GM18909 (cell line): ENCODE measurements around the gene VPS33A.
"Not testable (repeated sequence)": the region's sequence is repeated elsewhere in the genome, so short reads cannot be mapped to it uniquely, and the experiment has no call there.

Experiments
- ATAC-seq: cut with Tn5 transposase; IDR thresholded peaks from one replicate; pipeline ENCODE4 v1.9.1; 2021; ENCODE audit warnings: mild to moderate bottlenecking; ENCODE audit not compliant: unreplicated experiment, poor library complexity

VPS33A gene

DNA sequence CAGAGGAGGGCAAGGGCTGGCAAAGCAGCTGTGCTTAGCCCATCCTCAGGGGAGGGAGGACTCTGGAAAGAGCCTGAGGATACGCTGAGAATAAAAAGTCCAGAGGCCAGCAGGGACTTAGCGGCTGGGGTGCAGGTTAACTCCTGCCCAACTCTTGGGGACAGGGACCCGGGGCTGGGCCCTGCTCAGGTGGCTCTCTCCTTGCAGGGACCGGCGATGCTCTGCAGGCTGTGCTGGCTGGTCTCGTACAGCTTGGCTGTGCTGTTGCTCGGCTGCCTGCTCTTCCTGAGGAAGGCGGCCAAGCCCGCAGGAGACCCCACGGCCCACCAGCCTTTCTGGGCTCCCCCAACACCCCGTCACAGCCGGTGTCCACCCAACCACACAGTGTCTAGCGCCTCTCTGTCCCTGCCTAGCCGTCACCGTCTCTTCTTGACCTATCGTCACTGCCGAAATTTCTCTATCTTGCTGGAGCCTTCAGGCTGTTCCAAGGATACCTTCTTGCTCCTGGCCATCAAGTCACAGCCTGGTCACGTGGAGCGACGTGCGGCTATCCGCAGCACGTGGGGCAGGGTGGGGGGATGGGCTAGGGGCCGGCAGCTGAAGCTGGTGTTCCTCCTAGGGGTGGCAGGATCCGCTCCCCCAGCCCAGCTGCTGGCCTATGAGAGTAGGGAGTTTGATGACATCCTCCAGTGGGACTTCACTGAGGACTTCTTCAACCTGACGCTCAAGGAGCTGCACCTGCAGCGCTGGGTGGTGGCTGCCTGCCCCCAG lies 60.0 kb downstream of the VPS33A start:
- no peak for ATAC-seq

- no peak for ATAC-seq
Measured at GRCh38 chr12:122205053-122205925, 61.0 kb downstream of the VPS33A start.

- ATAC-seq = no peak
Measured at GRCh38 chr12:122204167-122205052, 61.9 kb downstream of the VPS33A start.

GRCh38 chr12:122203301-122204166 lies 62.8 kb downstream of the VPS33A start, which contains the start of gene B3GNT4:
Gene B3GNT4 (plus strand): TSS chr12:122203709. CDS start chr12:122204619, 910 bp downstream.
- ATAC-seq = no peak

GRCh38 chr12:122202811-122203210 lies 63.5 kb downstream of the VPS33A start:
- not testable (repeated sequence) for ATAC-seq

GRCh38 chr12:122202017-122202416 lies 64.3 kb downstream of the VPS33A start:
- ATAC-seq = no peak

- no peak for ATAC-seq
Measured at GRCh38 chr12:122201381-122201780, 64.9 kb downstream of the VPS33A start.

DNA sequence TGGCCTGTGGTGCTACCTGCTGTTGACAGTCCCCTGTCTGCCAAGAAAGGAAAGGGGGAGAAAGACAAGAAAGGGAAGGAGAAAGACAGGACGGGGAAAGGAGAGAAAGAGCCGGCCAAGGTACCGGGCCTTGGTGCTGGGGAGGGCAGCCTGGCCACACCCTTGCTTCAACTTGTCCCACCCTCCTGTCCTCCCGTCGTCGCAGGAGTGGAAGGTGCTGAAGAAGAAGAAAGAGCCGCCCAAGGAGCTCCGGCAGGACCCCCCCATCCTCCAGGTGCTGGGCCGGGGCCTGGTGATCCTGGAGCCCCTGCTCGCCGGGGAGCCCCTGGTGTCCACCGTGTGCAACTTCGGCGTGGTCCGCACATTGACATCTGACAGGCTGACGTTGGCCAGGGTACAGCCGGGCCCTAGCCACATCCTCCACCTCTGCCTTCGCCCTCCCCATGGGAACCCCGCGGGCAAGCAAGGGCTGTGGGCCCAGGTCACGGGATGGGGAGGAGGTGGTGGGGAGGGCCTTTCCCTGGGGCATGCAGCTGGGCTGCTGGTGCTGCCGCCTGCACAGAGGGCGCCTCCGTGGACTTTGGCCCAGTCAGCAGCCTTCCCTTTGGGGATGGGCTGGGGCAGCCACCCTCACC lies 65.6 kb downstream of the VPS33A start:
- no peak for ATAC-seq

- ATAC-seq = no peak
Measured at GRCh38 chr12:122199484-122200355, 66.6 kb downstream of the VPS33A start.

- ATAC-seq = no peak
Measured at GRCh38 chr12:122197612-122197966, 68.7 kb downstream of the VPS33A start.

DNA sequence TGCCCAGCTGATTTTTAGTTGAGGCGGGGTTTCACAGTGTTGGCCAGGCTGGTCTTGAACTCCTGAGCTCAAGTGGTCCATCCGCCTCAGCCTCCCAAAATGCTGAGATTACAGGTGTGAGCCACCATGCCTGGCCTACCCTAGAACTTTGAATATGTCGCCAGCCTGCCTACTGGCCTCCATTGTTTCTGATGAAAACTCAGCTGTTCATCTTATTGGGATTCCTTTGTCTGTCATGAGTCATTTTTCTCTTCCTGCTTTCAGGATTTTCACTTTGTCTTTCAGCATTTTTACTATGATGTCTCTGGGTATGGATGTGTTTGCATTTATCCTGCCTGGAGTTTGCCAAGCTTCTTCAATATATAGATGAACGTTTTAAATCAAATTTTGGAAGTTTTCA lies 70.9 kb downstream of the VPS33A start:
- ATAC-seq = no peak

DNA sequence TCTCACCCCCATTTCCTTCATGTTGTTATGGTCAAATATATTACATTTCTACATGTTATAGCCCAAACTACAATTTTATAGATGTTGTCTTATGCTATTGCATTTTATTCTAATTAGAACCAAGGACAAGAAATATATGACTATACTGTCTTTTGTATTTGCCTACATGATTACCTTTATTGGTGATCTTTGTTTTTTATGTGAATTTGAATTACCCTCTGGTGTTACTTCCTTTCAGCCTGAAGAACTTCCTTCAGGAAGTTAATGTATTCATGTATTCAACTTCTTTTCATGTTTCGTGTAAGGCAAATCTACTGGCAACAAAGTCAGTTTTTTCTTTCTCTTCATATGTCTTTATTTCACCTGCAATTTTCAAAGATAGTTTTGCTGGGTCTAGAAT lies 71.5 kb downstream of the VPS33A start:
- ATAC-seq = no peak

GRCh38 chr12:122192441-122192840 lies 73.9 kb downstream of the VPS33A start:
- no peak for ATAC-seq

GRCh38 chr12:122190842-122191668 lies 75.2 kb downstream of the VPS33A start:
- no peak for ATAC-seq

DNA sequence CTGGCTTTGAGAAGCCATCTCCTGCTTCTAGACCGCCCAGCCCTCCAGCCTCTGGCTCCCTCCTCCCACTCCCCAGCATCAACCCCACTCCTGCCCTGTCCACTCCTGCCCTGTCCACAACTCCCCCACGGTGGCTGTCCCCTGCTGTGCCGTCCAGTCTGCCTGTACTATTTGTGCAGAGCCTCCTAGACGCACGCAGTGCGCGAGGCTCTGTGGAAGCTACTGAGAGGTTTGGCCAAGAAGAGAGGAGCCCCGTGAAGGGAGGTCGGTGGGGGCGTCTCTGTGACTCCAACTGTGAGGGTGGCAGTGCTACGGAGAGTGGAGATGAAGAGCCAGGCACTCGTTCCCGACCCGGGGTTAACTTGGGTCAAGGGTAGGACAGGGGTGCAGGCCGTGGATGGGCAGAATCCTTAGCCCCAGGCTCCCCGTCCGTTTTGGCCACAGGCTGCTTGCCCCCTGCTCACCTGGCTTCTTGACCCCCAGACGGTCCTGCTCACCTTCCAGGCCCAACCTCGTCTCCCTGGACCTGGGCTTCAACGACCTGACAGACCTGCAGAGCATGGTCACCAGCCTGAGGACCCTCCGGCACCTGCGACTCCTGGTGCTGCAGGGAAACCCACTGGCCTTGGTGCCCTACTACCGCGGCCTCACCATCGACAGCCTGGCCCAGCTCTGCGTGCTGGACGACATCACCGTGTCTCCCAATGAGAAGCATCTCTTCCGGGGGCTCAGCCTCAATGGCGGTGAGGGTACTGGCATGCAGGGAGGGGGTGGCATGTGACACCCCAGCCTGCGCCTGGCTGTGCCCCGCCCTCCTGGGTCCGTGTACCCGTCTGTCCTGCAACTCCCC lies 76.4 kb downstream of the VPS33A start:
- ATAC-seq = no peak

GRCh38 chr12:122187466-122187865 lies 78.8 kb downstream of the VPS33A start:
- ATAC-seq = no peak
